ENCODE measurements around the gene AIFM3.
"Not testable (repeated sequence)": the region's sequence is repeated elsewhere in the genome, so short reads cannot be mapped to it uniquely, and the experiment has no call there.

The AIFM3 gene

GRCh38 chr22:21000207-21000986, 33.3 kb downstream of the AIFM3 start:
- H3K9me3 Mint-ChIP-seq = no peaks in the 10 kb centered on the region
- DNase-seq = no peak
- H3K27me3 Mint-ChIP-seq = no peaks in the 10 kb centered on the region
- H3K27ac Mint-ChIP-seq = peak overlapping the region; percentile 98
- peaks cover 23 to 46% of the 10 kb centered on the region in 2 donors for H3K4me1 Mint-ChIP-seq
- H3K4me3 Mint-ChIP-seq = peak overlapping the region; percentile 83 to 97
- H3K36me3 Mint-ChIP-seq = peaks cover 29 to 34% of the 10 kb centered on the region in 2 donors
- ATAC-seq (replicated peaks) = no peak

GRCh38 chr22:21000987-21001600, 34.0 kb downstream of the AIFM3 start:
- no peak for ATAC-seq (replicated peaks)
- H3K9me3 Mint-ChIP-seq = no peaks in the 10 kb centered on the region
- DNase-seq = no peak
- H3K36me3 Mint-ChIP-seq = peaks cover 25 to 30% of the 10 kb centered on the region in 2 donors
- H3K4me1 Mint-ChIP-seq = peaks cover 22 to 44% of the 10 kb centered on the region in 2 donors
- H3K27me3 Mint-ChIP-seq = no peaks in the 10 kb centered on the region
- H3K4me3 Mint-ChIP-seq = peak overlapping the region; percentile 83 to 97
- peak overlapping the region; percentile 98 for H3K27ac Mint-ChIP-seq

GRCh38 chr22:21001601-21002325, 34.7 kb downstream of the AIFM3 start, which contains the start of gene THAP7:
Gene THAP7, minus strand, starts transcription at chr22:21002118. Its CDS starts 207 bp downstream, at chr22:21001911.
- DNase-seq (peak; percentile 95), ATAC-seq (replicated peaks) (peak; percentile 92 to 93)
- peaks cover 20 to 42% of the 10 kb centered on the region in 2 donors for H3K4me1 Mint-ChIP-seq
- no peaks in the 10 kb centered on the region for H3K9me3 Mint-ChIP-seq
- H3K27me3 Mint-ChIP-seq = no peaks in the 10 kb centered on the region
- H3K27ac Mint-ChIP-seq = peak within 1 kb of the TSS; percentile 98
- H3K36me3 Mint-ChIP-seq = peaks cover 23 to 26% of the 10 kb centered on the region in 2 donors
- peak within 1 kb of the TSS; percentile 83 to 97 for H3K4me3 Mint-ChIP-seq

GRCh38 chr22:21003782-21004181, 36.7 kb downstream of the AIFM3 start:
- peaks cover 15 to 35% of the 10 kb centered on the region in 2 donors for H3K4me1 Mint-ChIP-seq
- H3K36me3 Mint-ChIP-seq = peaks cover 15 to 16% of the 10 kb centered on the region in 2 donors

GRCh38 chr22:21009208-21009607, 42.2 kb downstream of the AIFM3 start:
- DNase-seq; H3K27ac Mint-ChIP-seq; H3K36me3 Mint-ChIP-seq; H3K27me3 Mint-ChIP-seq; H3K4me1 Mint-ChIP-seq; ATAC-seq (replicated peaks); H3K9me3 Mint-ChIP-seq; H3K4me3 Mint-ChIP-seq: not testable (repeated sequence)

More at GRCh38 chr22:21003782-21004181, 36.7 kb downstream of the AIFM3 start:
- no peak for DNase-seq
- Mint-ChIP-seq H3K9me3 (no peaks in the 10 kb centered on the region), H3K4me3 (peak overlapping the region; percentile 83 to 97), H3K27me3 (no peaks in the 10 kb centered on the region), H3K27ac (peak overlapping the region; percentile 98)
- ATAC-seq (replicated peaks) = no peak

GRCh38 chr22:21009638-21010425, 42.8 kb downstream of the AIFM3 start:
- H3K36me3 Mint-ChIP-seq = no peaks in the 10 kb centered on the region
- H3K27ac Mint-ChIP-seq = no peak overlapping the region
- no peak overlapping the region for H3K4me3 Mint-ChIP-seq
- ATAC-seq (replicated peaks) (no peak), DNase-seq (no peak)
- H3K9me3 Mint-ChIP-seq = no peaks in the 10 kb centered on the region
- peaks cover 10 to 11% of the 10 kb centered on the region in 2 donors for H3K4me1 Mint-ChIP-seq
- no peaks in the 10 kb centered on the region for H3K27me3 Mint-ChIP-seq

GRCh38 chr22:21010426-21011113, 43.5 kb downstream of the AIFM3 start:
- Mint-ChIP-seq H3K27me3 (no peaks in the 10 kb centered on the region), H3K9me3 (no peaks in the 10 kb centered on the region), H3K4me1 (peaks cover 15 to 19% of the 10 kb centered on the region in 2 donors), H3K4me3 (no peak overlapping the region), H3K36me3 (no peaks in the 10 kb centered on the region), H3K27ac (peak overlapping the region; percentile 57)
- no peak for DNase-seq
- ATAC-seq (replicated peaks) = no peak

GRCh38 chr22:21012446-21013407, 45.7 kb downstream of the AIFM3 start:
- Mint-ChIP-seq H3K27me3 (peaks cover 0 to 10% of the 10 kb centered on the region in 2 donors), H3K4me1 (peaks cover 20 to 25% of the 10 kb centered on the region in 2 donors), H3K36me3 (no peaks in the 10 kb centered on the region), H3K27ac (no peak overlapping the region), H3K4me3 (no peak overlapping the region), H3K9me3 (no peaks in the 10 kb centered on the region)
- ATAC-seq (replicated peaks) (no peak), DNase-seq (no peak)

GRCh38 chr22:21013657-21014201, 46.7 kb downstream of the AIFM3 start:
- peak in 1 of 2 donors; percentile 18 for ATAC-seq (replicated peaks)
- Mint-ChIP-seq H3K27ac (peak overlapping the region; percentile 87), H3K4me1 (peaks cover 20 to 25% of the 10 kb centered on the region in 2 donors), H3K4me3 (peak overlapping the region; percentile 85 to 90), H3K9me3 (no peaks in the 10 kb centered on the region), H3K36me3 (no peaks in the 10 kb centered on the region), H3K27me3 (peaks cover 4 to 15% of the 10 kb centered on the region in 2 donors)
- DNase-seq = no peak

- peak; percentile 95 to 96 for ATAC-seq (replicated peaks)
- H3K9me3 Mint-ChIP-seq = no peaks in the 10 kb centered on the region
- H3K27me3 Mint-ChIP-seq = peaks cover 4 to 15% of the 10 kb centered on the region in 2 donors
- peak overlapping the region; percentile 85 to 90 for H3K4me3 Mint-ChIP-seq
- H3K27ac Mint-ChIP-seq = peak overlapping the region; percentile 87
- H3K36me3 Mint-ChIP-seq = no peaks in the 10 kb centered on the region
- peak; percentile 86 for DNase-seq
- peaks cover 20 to 25% of the 10 kb centered on the region in 2 donors for H3K4me1 Mint-ChIP-seq
Observed at GRCh38 chr22:21014202-21014725, 47.2 kb downstream of the AIFM3 start.

- Mint-ChIP-seq H3K9me3 (no peaks in the 10 kb centered on the region), H3K27me3 (peaks cover 4 to 15% of the 10 kb centered on the region in 2 donors), H3K4me3 (peak within 1 kb of the TSS; percentile 85 to 90)
Observed at GRCh38 chr22:21014726-21015465, 47.8 kb downstream of the AIFM3 start, which contains the start of gene P2RX6. Gene P2RX6, plus strand, starts transcription at chr22:21015165. Its CDS starts 10 bp downstream, at chr22:21015175.

More at GRCh38 chr22:21014726-21015465, 47.8 kb downstream of the AIFM3 start, which contains the start of gene P2RX6:
- H3K36me3 Mint-ChIP-seq = no peaks in the 10 kb centered on the region
- no peak for DNase-seq
- peak within 1 kb of the TSS; percentile 87 for H3K27ac Mint-ChIP-seq
- peaks cover 20 to 25% of the 10 kb centered on the region in 2 donors for H3K4me1 Mint-ChIP-seq
- ATAC-seq (replicated peaks) = peak in 1 of 2 donors; percentile 15
